ENCODE data around the gene TMEM238.

The TMEM238 gene

DNA sequence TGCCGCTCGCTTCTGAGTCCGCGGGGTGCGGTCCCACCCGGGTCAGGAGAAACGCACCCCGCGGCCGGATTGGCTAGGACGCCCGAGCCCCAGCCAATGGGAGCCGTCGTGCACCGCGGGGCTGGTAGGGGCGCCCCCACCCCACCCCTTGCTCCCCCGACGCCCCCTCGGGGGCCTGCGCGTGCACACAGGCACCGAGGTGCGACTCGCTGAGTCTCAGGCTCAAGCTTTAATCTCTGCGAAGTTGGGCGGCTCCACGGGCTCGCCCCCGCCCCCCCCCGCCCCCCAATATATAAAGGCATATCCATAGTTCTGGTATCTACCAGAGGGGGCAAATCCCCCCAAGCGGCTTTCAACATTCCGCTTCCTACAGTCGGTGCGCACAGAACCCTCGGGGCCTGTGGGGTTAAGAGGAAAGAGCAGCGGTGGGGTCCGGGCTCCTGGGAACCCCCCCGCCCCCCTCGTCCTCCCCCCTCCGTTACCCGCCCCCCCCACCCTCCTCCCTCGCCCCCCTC is 29.3 kb downstream of the TMEM238 start, which contains the start of gene COX6B2:
COX6B2 (minus strand) TSS at position 22 of the 515 bp plus-strand sequence. CDS start 198 bp downstream, outside the sequence.
- Histone ChIP-seq H3K23ac (ENCODE audit: low read depth, low read length, poor library complexity) (peak within 1 kb of the TSS; percentile 75), H2BK15ac (ENCODE audit: low read length) (peak within 1 kb of the TSS; percentile 84), H3K4me1 (ENCODE audit: control insufficient read depth in 2 of 2, insufficient read depth in 1 of 2, low read depth in 1 of 2, low read length in 2 of 2) (peaks cover 7 to 10% of the 10 kb centered on the region in 2 donors)

DNA sequence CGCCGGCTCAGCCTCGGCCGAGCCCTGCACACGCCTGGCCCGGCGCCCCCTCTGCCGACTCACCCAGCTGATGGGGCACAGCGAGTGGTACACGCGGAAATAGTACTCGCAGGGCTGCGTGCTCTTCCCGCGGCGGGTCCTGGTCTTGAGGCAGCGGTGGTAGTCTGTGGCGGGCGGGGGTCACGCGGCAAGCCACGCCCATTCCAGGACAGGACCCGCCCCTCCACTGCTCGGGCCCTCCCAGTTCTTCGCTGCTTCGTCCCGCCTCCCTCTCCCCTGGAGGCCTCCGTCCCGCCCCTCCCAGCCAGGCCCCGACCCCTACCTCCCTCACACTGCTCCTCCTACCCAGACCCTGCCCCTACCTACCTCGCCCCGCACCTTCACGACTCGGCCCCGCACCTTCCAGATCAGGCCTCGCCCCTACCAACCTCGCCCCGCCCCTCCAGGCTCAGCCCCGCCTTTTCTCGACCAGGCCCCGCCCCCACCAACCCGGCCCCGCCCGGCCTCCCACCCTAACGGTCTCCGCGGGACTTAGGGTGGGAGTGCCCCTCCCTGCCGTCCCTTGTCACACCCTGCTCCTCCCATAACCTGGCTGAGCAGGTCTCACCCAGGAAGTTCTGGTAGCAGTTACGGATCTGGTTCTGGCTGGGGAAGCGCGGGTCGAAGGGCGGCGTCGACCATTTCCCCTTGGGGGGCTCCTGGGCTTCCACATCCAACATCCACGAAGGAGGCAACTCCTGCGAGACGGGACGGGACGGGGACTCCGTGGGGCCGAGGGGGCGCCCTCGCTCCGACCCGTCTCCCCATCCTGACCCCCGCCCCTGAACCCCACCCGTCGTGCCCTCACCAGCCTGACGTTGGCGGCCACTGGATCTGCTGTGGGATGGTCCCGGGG is 30.0 kb downstream of the TMEM238 start:
- Histone ChIP-seq H2BK15ac (ENCODE audit: low read length) (peak overlapping the region; percentile 84), H2BK12ac (ENCODE audit: low read length) (no peak overlapping the region), H3K9ac (ENCODE audit: low read depth, low read length, poor library complexity) (peak overlapping the region; percentile 92), H3K14ac (ENCODE audit: low read length) (peak overlapping the region; percentile 44), H3K27ac (replicated peaks; ENCODE audit: low read length) (no peak overlapping the region), H3K4me2 (ENCODE audit: insufficient read depth, low read length, poor library complexity, severe bottlenecking) (peak overlapping the region; percentile 80), H3K18ac (ENCODE audit: low read length) (peak overlapping the region; percentile 96), H3K27me3 (ENCODE audit: control insufficient read depth in 3 of 3, insufficient read depth in 3 of 3, low read depth in 1 of 3, low read length in 3 of 3) (peaks cover 7 to 65% (median 56%) of the 10 kb centered on the region in 3 experiments), H2AK5ac (ENCODE audit: low read depth, low read length) (peak overlapping the region; percentile 89), H3K4ac (ENCODE audit: low read length) (no peak overlapping the region), H3K36me3 (replicated peaks in 1 of 2; ENCODE audit: control insufficient read depth in 2 of 2, insufficient read depth in 2 of 2, low read length in 2 of 2) (no peaks in the 10 kb centered on the region), H3K4me3 (ENCODE audit: low read length in 2 of 2) (peak overlapping the region; percentile 44 to 81), H4K91ac (ENCODE audit: low read depth, low read length, poor library complexity) (no peak overlapping the region), H2AFZ (ENCODE audit: low read length) (peak overlapping the region; percentile 90), H3K23ac (ENCODE audit: low read depth, low read length, poor library complexity) (peak overlapping the region; percentile 75), H2BK120ac (ENCODE audit: low read depth, low read length) (no peak overlapping the region), H4K8ac (ENCODE audit: low read depth, low read length) (no peak overlapping the region), H3K9me3 (replicated peaks in 1 of 2; ENCODE audit: control insufficient read depth in 2 of 2, insufficient read depth in 1 of 2, low read depth in 1 of 2, low read length in 2 of 2) (no peaks in the 10 kb centered on the region), H3K79me1 (ENCODE audit: low read depth, low read length) (no peaks in the 10 kb centered on the region), H3K4me1 (ENCODE audit: control insufficient read depth in 2 of 2, insufficient read depth in 1 of 2, low read depth in 1 of 2, low read length in 2 of 2) (peaks cover 7 to 12% of the 10 kb centered on the region in 2 donors), H2BK5ac (ENCODE audit: low read length) (peak overlapping the region; percentile 35)
- WGBS, 2 donors (ENCODE audit: extremely low coverage in 2 of 2, insufficient read length in 2 of 2, insufficient replicate concordance in 1 of 2): no CpG with 5 or more reads among the region's 72 CpGs
- DNase-seq (ENCODE audit: low spot score): no peak

More for the DNA sequence above, 29.3 kb downstream of the TMEM238 start, which contains the start of gene COX6B2:
- peak within 1 kb of the TSS; percentile 89 for H2AK5ac ChIP-seq (ENCODE audit: low read depth, low read length)
- H3K18ac ChIP-seq (ENCODE audit: low read length): peak within 1 kb of the TSS; percentile 96
- peak within 1 kb of the TSS; percentile 44 to 81 for H3K4me3 ChIP-seq (ENCODE audit: low read length in 2 of 2)
- H3K9ac ChIP-seq (ENCODE audit: low read depth, low read length, poor library complexity): peak within 1 kb of the TSS; percentile 92
- no peak for DNase-seq (ENCODE audit: low spot score)
- H3K79me1 ChIP-seq (ENCODE audit: low read depth, low read length): no peaks in the 10 kb centered on the region
- peak within 1 kb of the TSS; percentile 80 for H3K4me2 ChIP-seq (ENCODE audit: insufficient read depth, low read length, poor library complexity, severe bottlenecking)
- H3K14ac ChIP-seq (ENCODE audit: low read length): peak within 1 kb of the TSS; percentile 44
- peak within 1 kb of the TSS; percentile 35 for H2BK5ac ChIP-seq (ENCODE audit: low read length)
- no peaks in the 10 kb centered on the region for H3K9me3 ChIP-seq (replicated peaks in 1 of 2; ENCODE audit: control insufficient read depth in 2 of 2, insufficient read depth in 1 of 2, low read depth in 1 of 2, low read length in 2 of 2)
- no peak within 1 kb of the TSS for H4K91ac ChIP-seq (ENCODE audit: low read depth, low read length, poor library complexity)
- no peak within 1 kb of the TSS for H4K8ac ChIP-seq (ENCODE audit: low read depth, low read length)
- no peak within 1 kb of the TSS for H3K4ac ChIP-seq (ENCODE audit: low read length)
- H3K27ac ChIP-seq (replicated peaks; ENCODE audit: low read length): no peak within 1 kb of the TSS
- H2BK120ac ChIP-seq (ENCODE audit: low read depth, low read length): no peak within 1 kb of the TSS
- H3K36me3 ChIP-seq (replicated peaks in 1 of 2; ENCODE audit: control insufficient read depth in 2 of 2, insufficient read depth in 2 of 2, low read length in 2 of 2): no peaks in the 10 kb centered on the region
- peak within 1 kb of the TSS; percentile 90 for H2AFZ ChIP-seq (ENCODE audit: low read length)
- no CpG with 5 or more reads among the region's 43 CpGs for WGBS, 2 donors (ENCODE audit: extremely low coverage in 2 of 2, insufficient read length in 2 of 2, insufficient replicate concordance in 1 of 2)
- no peak within 1 kb of the TSS for H2BK12ac ChIP-seq (ENCODE audit: low read length)
- peaks cover 7 to 65% (median 56%) of the 10 kb centered on the region in 3 experiments for H3K27me3 ChIP-seq (ENCODE audit: control insufficient read depth in 3 of 3, insufficient read depth in 3 of 3, low read depth in 1 of 3, low read length in 3 of 3)

DNA sequence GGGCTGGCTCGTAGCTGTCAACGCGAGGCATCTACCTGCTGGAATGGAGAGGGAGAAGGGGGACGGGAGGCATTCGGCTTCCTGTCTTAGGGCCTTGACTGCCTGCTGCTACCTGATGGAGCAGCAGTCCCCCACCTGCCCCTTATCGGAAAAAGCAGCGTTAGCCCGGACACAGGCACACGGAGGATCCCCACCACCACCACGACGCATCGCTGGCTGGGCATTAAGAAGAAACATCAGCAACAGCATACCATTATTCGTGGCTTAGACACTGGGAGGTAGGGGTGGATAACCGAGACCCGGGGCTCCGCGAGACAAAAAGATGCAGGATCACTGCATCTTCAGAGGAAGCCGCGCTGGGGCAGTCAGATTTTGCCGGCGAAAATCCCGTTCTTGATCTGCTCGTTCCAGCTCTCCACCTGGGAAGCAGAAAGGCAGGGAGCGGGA is 30.7 kb downstream of the TMEM238 start:
- no CpG with 5 or more reads among the region's 24 CpGs for WGBS, 2 donors (ENCODE audit: extremely low coverage in 2 of 2, insufficient read length in 2 of 2, insufficient replicate concordance in 1 of 2)
- Histone ChIP-seq H2AK5ac (ENCODE audit: low read depth, low read length) (no peak overlapping the region), H3K79me1 (ENCODE audit: low read depth, low read length) (no peaks in the 10 kb centered on the region), H3K4me3 (ENCODE audit: low read length in 2 of 2) (peak overlapping the region; percentile 44 to 81), H3K4me1 (ENCODE audit: control insufficient read depth in 2 of 2, insufficient read depth in 1 of 2, low read depth in 1 of 2, low read length in 2 of 2) (peaks cover 11 to 16% of the 10 kb centered on the region in 2 donors), H2BK15ac (ENCODE audit: low read length) (peak overlapping the region; percentile 41), H2BK120ac (ENCODE audit: low read depth, low read length) (no peak overlapping the region), H4K91ac (ENCODE audit: low read depth, low read length, poor library complexity) (no peak overlapping the region), H3K9ac (ENCODE audit: low read depth, low read length, poor library complexity) (peak overlapping the region; percentile 92), H3K23ac (ENCODE audit: low read depth, low read length, poor library complexity) (peak overlapping the region; percentile 75), H3K4ac (ENCODE audit: low read length) (no peak overlapping the region), H4K8ac (ENCODE audit: low read depth, low read length) (no peak overlapping the region), H2AFZ (ENCODE audit: low read length) (peak overlapping the region; percentile 90), H3K18ac (ENCODE audit: low read length) (peak overlapping the region; percentile 96), H3K9me3 (replicated peaks in 1 of 2; ENCODE audit: control insufficient read depth in 2 of 2, insufficient read depth in 1 of 2, low read depth in 1 of 2, low read length in 2 of 2) (no peaks in the 10 kb centered on the region), H3K14ac (ENCODE audit: low read length) (no peak overlapping the region), H3K27ac (replicated peaks; ENCODE audit: low read length) (no peak overlapping the region), H3K4me2 (ENCODE audit: insufficient read depth, low read length, poor library complexity, severe bottlenecking) (peak overlapping the region; percentile 80), H2BK12ac (ENCODE audit: low read length) (no peak overlapping the region), H2BK5ac (ENCODE audit: low read length) (no peak overlapping the region), H3K36me3 (replicated peaks in 1 of 2; ENCODE audit: control insufficient read depth in 2 of 2, insufficient read depth in 2 of 2, low read length in 2 of 2) (peaks cover 0 to 4% of the 10 kb centered on the region in 2 donors), H3K27me3 (ENCODE audit: control insufficient read depth in 3 of 3, insufficient read depth in 3 of 3, low read depth in 1 of 3, low read length in 3 of 3) (peaks cover 7 to 59% (median 56%) of the 10 kb centered on the region in 3 experiments)
- DNase-seq (ENCODE audit: low spot score): no peak

All from neuronal stem cell (in vitro differentiated cells).